RWPE2 (cell line): Measurements from ENCODE around the gene EIF4G1.

ENCODE experiments used
- ATAC-seq: fragments of 200-7000 bp; cut with Tn5 transposase; 3 replicates; pipeline ENCODE4 v1.9.1; 2021; ENCODE audit warnings: low read depth
- DNase-seq: peaks from one replicate; pipeline ENCODE4 v3.0.0-alpha.2; 2020; ENCODE audit warnings: low spot score
- H3K27ac ChIP-seq: fragments of 450-650 bp; 2 replicates; pipeline ENCODE4 v1.5.1; 2017; ENCODE audit warnings: mild to moderate bottlenecking; ENCODE audit not compliant: poor library complexity, severe bottlenecking
- H3K27me3 ChIP-seq: fragments of 250-450 bp; sonication (Bioruptor Pico); 2 replicates; pipeline ENCODE4 v1.5.1; 2021; ENCODE audit warnings: mild to moderate bottlenecking, moderate library complexity; ENCODE audit not compliant: insufficient read depth, poor library complexity, severe bottlenecking
- H3K36me3 ChIP-seq: fragments of 250-450 bp; sonication (Bioruptor Pico); 2 replicates; pipeline ENCODE4 v1.5.1; 2020; ENCODE audit warnings: low read depth, mild to moderate bottlenecking, moderate library complexity
- H3K4me1 ChIP-seq: fragments of 250-450 bp; sonication (Bioruptor Pico); 2 replicates; pipeline ENCODE4 v1.5.1; 2021; ENCODE audit warnings: mild to moderate bottlenecking, moderate library complexity; ENCODE audit not compliant: insufficient read depth, poor library complexity, severe bottlenecking
- H3K4me3 ChIP-seq: fragments of 250-450 bp; sonication (Bioruptor Pico); 2 replicates; pipeline ENCODE4 v1.5.1; 2021; ENCODE audit warnings: mild to moderate bottlenecking, moderate library complexity; ENCODE audit not compliant: severe bottlenecking
- H3K9me3 ChIP-seq: fragments of 250-450 bp; sonication (Bioruptor Pico); 2 replicates; pipeline ENCODE4 v1.5.1; 2021; ENCODE audit warnings: mild to moderate bottlenecking, moderate library complexity; ENCODE audit not compliant: severe bottlenecking
- CTCF ChIP-seq: fragments of 450-650 bp; IDR thresholded peaks from one replicate; pipeline ENCODE4 v1.5.1; 2017; ENCODE audit warnings: mild to moderate bottlenecking, moderate library complexity; ENCODE audit not compliant: poor library complexity, severe bottlenecking

The EIF4G1 gene

GRCh38 chr3:184275961-184276910, 38.2 kb upstream of the EIF4G1 start, which contains the start of gene ECE2:
Gene ECE2, plus strand, starts transcription at chr3:184276022. Its CDS starts 132 bp downstream, at chr3:184276154.
- no peak within 1 kb of the TSS for H3K4me3 ChIP-seq
- ATAC-seq (0 out of 3 replicates have a peak, but pooled peaks have one; percentile 39), DNase-seq (no peak)
- H3K4me1 ChIP-seq = no peaks in the 10 kb centered on the region
- peaks cover 18% of the 10 kb centered on the region for H3K27me3 ChIP-seq
- no peak within 1 kb of the TSS for H3K27ac ChIP-seq
- no peaks in the 10 kb centered on the region for H3K9me3 ChIP-seq
- H3K36me3 ChIP-seq = no peaks in the 10 kb centered on the region
- TF ChIP-seq CTCF = no peak

- H3K27me3 ChIP-seq = peaks cover 18% of the 10 kb centered on the region
- DNase-seq = no peak
Measured at GRCh38 chr3:184277366-184277765, 37.0 kb upstream of the EIF4G1 start.

GRCh38 chr3:184282941-184283340, 31.5 kb upstream of the EIF4G1 start:
- no peak for TF ChIP-seq CTCF
- no peak for ATAC-seq
- H3K27me3 ChIP-seq = no peaks in the 10 kb centered on the region

More at GRCh38 chr3:184277366-184277765, 37.0 kb upstream of the EIF4G1 start:
- TF ChIP-seq CTCF = no peak
- Histone ChIP-seq H3K4me1 (no peaks in the 10 kb centered on the region), H3K36me3 (no peaks in the 10 kb centered on the region), H3K4me3 (no peak overlapping the region), H3K9me3 (no peaks in the 10 kb centered on the region), H3K27ac (no peak overlapping the region)
- 0 out of 3 replicates have a peak, but pooled peaks have one; percentile 17 for ATAC-seq

GRCh38 chr3:184283681-184284080, 30.7 kb upstream of the EIF4G1 start:
- no peak overlapping the region for H3K27ac ChIP-seq
- H3K9me3 ChIP-seq = no peaks in the 10 kb centered on the region
- H3K27me3 ChIP-seq = no peaks in the 10 kb centered on the region
- no peaks in the 10 kb centered on the region for H3K4me1 ChIP-seq
- no peak for TF ChIP-seq CTCF
- H3K4me3 ChIP-seq = no peak overlapping the region
- DNase-seq = no peak
- no peaks in the 10 kb centered on the region for H3K36me3 ChIP-seq
- ATAC-seq = no peak

More at GRCh38 chr3:184282941-184283340, 31.5 kb upstream of the EIF4G1 start:
- H3K4me1 ChIP-seq = no peaks in the 10 kb centered on the region
- H3K27ac ChIP-seq = no peak overlapping the region
- no peaks in the 10 kb centered on the region for H3K9me3 ChIP-seq
- H3K36me3 ChIP-seq = no peaks in the 10 kb centered on the region
- H3K4me3 ChIP-seq = no peak overlapping the region
- no peak for DNase-seq
